Measurements from ENCODE around the gene CEP78. TPM values are rescaled to one million over a fixed set of nuclear protein-coding genes. Genes with fewer than 3 reads are reported as not detected.

The CEP78 gene, protein sequence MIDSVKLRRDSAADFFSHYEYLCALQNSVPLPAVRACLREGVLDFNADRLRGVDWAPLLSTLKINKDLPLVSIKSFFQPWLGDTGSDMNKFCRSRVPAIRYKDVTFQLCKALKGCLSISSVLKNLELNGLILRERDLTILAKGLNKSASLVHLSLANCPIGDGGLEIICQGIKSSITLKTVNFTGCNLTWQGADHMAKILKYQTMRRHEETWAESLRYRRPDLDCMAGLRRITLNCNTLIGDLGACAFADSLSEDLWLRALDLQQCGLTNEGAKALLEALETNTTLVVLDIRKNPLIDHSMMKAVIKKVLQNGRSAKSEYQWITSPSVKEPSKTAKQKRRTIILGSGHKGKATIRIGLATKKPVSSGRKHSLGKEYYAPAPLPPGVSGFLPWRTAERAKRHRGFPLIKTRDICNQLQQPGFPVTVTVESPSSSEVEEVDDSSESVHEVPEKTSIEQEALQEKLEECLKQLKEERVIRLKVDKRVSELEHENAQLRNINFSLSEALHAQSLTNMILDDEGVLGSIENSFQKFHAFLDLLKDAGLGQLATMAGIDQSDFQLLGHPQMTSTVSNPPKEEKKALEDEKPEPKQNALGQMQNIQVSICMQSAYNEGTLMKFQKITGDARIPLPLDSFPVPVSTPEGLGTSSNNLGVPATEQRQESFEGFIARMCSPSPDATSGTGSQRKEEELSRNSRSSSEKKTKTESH
- total RNA-seq: 82.6 TPM

GRCh38 chr9:78235762-78236550 lies at the start of gene CEP78:
Gene CEP78 (plus strand): TSS chr9:78236075. CDS start chr9:78236351, 276 bp downstream.

DNA sequence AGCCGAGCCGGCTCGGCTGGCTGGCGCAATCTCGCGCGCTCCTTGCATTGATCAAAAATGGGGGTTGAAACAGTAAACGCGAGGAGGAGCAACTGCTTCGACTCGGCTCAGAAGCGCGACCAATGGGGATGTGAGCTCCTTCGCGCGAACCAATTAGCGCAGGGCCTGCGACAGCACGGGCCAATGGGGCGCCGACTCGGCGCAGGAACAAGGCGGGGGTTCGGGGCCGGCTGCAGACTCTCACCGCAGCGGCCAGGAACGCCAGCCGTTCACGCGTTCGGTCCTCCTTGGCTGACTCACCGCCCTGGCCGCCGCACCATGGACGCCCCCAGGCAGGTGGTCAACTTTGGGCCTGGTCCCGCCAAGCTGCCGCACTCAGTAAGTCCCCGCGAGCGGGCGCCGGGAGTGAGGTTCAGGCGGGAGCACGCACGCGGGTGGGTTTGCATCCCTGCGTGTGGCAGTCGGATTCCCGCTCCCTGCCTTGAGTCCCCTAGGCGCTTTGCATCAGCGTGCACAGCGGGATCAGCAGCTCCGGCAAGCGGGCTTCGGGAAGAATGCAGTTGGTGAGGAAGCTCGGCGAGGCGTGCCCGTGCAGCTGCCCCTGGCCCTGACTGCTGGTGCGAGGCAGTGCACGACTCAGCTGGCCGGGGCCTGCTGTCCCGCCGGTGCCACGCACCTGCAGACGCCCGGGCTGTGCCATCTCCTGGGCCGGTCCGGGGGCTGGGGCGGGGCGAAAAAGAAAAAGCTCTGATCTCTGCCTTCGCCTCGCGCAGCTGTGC lies 61.2 kb downstream of the CEP78 start, which contains the start of gene PSAT1:
TSS of gene PSAT1 (plus strand) at position 233 of the 779 bp plus-strand sequence. CDS start at position 319, 86 bp downstream.

Small RNA genes lying within 50 kb of the gene (small RNA-seq; reads per million reads assigned to genes)
- gene AL353705.4 (ENCODE audit: low replicate concordance): not detected

Other genes starting within 250 kb of the CEP78 start
- gene GNAQ, start 204.3 kb upstream of the CEP78 start, total RNA-seq: 162 TPM
- 27.5 TPM for gene PSAT1, start 61.0 kb downstream of the CEP78 start, total RNA-seq